Measurements from ENCODE around the gene MAT2A. TPM values are rescaled to one million over a fixed set of nuclear protein-coding genes. Genes with fewer than 3 reads are reported as not detected.

MAT2A gene
- total and polyA plus RNA-seq, 9 of the 15 experiments (the other 6 are each of a cell fraction or from before 2014, with no cell fraction given) = 130 to 1,027 (median 240) TPM

DNA sequence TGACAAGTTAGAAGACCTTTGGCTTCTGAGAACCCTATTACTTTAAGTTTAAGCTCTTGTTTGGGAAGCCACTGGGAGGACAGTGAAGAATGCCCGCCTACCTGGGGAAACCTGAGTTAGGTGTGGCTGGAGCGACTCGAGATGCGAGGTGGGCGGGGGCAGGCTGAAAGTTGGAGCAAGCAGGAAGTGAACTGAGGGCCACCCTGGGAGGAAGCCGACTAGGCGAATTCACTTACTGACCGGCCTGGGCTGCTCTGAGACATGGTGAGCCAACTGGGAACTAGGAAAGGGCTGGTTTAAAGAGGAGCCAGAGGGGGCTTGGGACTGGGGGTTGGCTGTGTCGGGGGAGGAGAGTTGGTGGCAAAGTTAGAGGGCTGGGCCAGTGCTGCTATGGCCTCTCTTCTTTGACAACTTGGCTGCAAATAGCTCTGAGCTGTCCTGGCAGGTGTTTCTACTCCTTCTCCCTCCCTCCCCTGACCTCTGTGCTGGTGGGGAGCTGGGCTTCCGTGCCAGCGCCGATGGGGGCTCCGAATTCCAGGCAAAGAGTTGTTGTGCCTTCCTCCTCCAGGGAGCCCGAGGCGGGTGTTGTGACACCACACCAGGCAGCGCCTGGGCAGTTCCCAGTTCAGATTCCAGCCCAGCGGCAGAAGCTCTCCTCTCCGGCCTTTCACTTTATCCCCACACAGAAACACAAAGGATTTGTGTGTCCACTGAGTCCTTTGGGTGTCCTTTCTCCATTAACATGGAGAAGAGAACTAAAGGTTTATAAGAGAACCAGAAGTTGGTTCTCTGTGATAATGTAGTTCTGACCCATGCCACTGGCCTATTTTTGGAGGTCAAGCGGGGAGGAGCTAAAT is 38.6 kb downstream of the MAT2A start, which contains the start of gene VAMP8:
TSS of gene VAMP8 (plus strand) at position 201 of the 857 bp plus-strand sequence. CDS start at position 262, 61 bp downstream.
- Histone ChIP-seq H3K27me3 (ENCODE audit: control insufficient read depth in 2 of 2, insufficient read depth in 2 of 2, low read length in 2 of 2) (no peaks in the 10 kb centered on the region), H3K9ac (ENCODE audit: insufficient read depth in 1 of 2, low read depth in 2 of 2, low read length in 2 of 2) (peak within 1 kb of the TSS; percentile 77 to 94), H3K4me1 (replicated peaks in 1 of 2; ENCODE audit: control insufficient read depth in 2 of 2, insufficient read depth in 2 of 2, low read length in 2 of 2) (peaks cover 19 to 25% of the 10 kb centered on the region in 2 experiments), H3K4me2 (ENCODE audit: insufficient read depth, low read length) (peak within 1 kb of the TSS; percentile 87), H3K27ac (ENCODE audit: extremely low read depth, low read depth, low read length) (peak within 1 kb of the TSS; percentile 81), H3K9me3 (replicated peaks; ENCODE audit: control insufficient read depth, insufficient read depth, low read depth, low read length) (no peaks in the 10 kb centered on the region), H3K4me3 (peak within 1 kb of the TSS; percentile 48), H4K20me1 (replicated peaks; ENCODE audit: control insufficient read depth, insufficient read depth, low read length) (no peaks in the 10 kb centered on the region), H2AFZ (ENCODE audit: low read depth, low read length) (peak within 1 kb of the TSS; percentile 90), H3K79me2 (ENCODE audit: control insufficient read depth, insufficient read depth, low read length) (peaks cover 30% of the 10 kb centered on the region), H3K9me1 (ENCODE audit: control insufficient read depth, insufficient read depth, low read length) (no peaks in the 10 kb centered on the region), H3K36me3 (ENCODE audit: control insufficient read depth, insufficient read depth, low read length) (peaks cover 23% of the 10 kb centered on the region; the same call in 2 of the 3 replicates)
- FAIRE-seq (peak; percentile 6), DNase-seq (ENCODE audit: extremely low read depth in 1 of 4, low spot score in 3 of 4) (peak; percentile 74 to 87 (median 82)), ATAC-seq (peak; percentile 84)
- in situ Hi-C loops (cut with MboI) (no loop called here), intact Hi-C loops (cut with micrococcal nuclease) (loop anchor here (5.0 kb wide), 1 partner anchor 35 kb away; the partner anchor contains the start of gene C2orf68)
- TSS peak; percentile 55 for BruUV-seq (replicated peaks)
- under 1% methylated on average over 15 of the region's 19 CpGs for WGBS (ENCODE audit: insufficient coverage, low coverage, missing lambda C conversion rate)
- POLR2A ChIA-PET = interaction anchor here (0.6 to 3.8 kb wide), 22 partner anchors 8 to 159 kb away, joined by 3 to 23 read pairs (median 3); partner anchors contain the start of genes GGCX, RNF181 and SH2D6
- CTCF ChIA-PET (ENCODE audit: low intra/inter-chr PET ratio) = interaction anchor here (0.6 kb wide), 1 partner anchor 12 kb away, joined by 4 read pairs; no protein-coding TSS in a partner anchor
- peak; percentile 58 for TF ChIP-seq POLR2B (IDR thresholded peaks at IDR 0.05; ENCODE audit: low read depth, partially characterized antibody)
- TF ChIP-seq ZNF668 (CRISPR knock-in tag; IDR thresholded peaks at IDR 0.05) = no peak
- TF ChIP-seq COPS2 (conservative IDR thresholded peaks at IDR 0.05) = no peak
- no peak for TF ChIP-seq ZNF77 (CRISPR knock-in tag; IDR thresholded peaks at IDR 0.05)
- no peak for TF ChIP-seq MCM5 (IDR thresholded peaks at IDR 0.05; ENCODE audit: low read depth)
- TF ChIP-seq NR2C1 (IDR thresholded peaks at IDR 0.05) = no peak
- peak; percentile 17; the same call in 1 of the 2 replicates for TF ChIP-seq NR2C1 (tag; IDR thresholded peaks at IDR 0.05)
- no peak for TF ChIP-seq CHD2 (IDR thresholded peaks at IDR 0.05; ENCODE audit: low read depth, low read length)
- TF ChIP-seq, protein P1, sequence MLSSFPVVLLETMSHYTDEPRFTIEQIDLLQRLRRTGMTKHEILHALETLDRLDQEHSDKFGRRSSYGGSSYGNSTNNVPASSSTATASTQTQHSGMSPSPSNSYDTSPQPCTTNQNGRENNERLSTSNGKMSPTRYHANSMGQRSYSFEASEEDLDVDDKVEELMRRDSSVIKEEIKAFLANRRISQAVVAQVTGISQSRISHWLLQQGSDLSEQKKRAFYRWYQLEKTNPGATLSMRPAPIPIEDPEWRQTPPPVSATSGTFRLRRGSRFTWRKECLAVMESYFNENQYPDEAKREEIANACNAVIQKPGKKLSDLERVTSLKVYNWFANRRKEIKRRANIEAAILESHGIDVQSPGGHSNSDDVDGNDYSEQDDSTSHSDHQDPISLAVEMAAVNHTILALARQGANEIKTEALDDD (IDR thresholded peaks at IDR 0.05) = 0 out of 2 replicates have a peak, but pooled peaks have one; percentile 35
- no peak for TF ChIP-seq NR2C2 (CRISPR knock-in tag; IDR thresholded peaks at IDR 0.05)
- peak; percentile 82; the same call in 1 of the 2 replicates for TF ChIP-seq NR2C2 (tag; IDR thresholded peaks at IDR 0.05)
- no peak for TF ChIP-seq ESRRA (IDR thresholded peaks at IDR 0.05; ENCODE audit: borderline replicate concordance, low read depth)
- TF ChIP-seq ZFX (CRISPR knock-in tag; IDR thresholded peaks at IDR 0.05) = peak; percentile 31
- TF ChIP-seq, protein P2, sequence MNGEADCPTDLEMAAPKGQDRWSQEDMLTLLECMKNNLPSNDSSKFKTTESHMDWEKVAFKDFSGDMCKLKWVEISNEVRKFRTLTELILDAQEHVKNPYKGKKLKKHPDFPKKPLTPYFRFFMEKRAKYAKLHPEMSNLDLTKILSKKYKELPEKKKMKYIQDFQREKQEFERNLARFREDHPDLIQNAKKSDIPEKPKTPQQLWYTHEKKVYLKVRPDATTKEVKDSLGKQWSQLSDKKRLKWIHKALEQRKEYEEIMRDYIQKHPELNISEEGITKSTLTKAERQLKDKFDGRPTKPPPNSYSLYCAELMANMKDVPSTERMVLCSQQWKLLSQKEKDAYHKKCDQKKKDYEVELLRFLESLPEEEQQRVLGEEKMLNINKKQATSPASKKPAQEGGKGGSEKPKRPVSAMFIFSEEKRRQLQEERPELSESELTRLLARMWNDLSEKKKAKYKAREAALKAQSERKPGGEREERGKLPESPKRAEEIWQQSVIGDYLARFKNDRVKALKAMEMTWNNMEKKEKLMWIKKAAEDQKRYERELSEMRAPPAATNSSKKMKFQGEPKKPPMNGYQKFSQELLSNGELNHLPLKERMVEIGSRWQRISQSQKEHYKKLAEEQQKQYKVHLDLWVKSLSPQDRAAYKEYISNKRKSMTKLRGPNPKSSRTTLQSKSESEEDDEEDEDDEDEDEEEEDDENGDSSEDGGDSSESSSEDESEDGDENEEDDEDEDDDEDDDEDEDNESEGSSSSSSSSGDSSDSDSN (IDR thresholded peaks at IDR 0.05; ENCODE audit: borderline replicate concordance in 1 of 2, low read depth in 2 of 2, low read length in 2 of 2) = 0 out of 4 replicates have a peak, but pooled peaks of 1 of the 2 experiments have one; percentile 48

All from K562 (cell line).